ENCODE measurements around the gene TTC5.
A peak's percentile ranks its signal among the peaks of the same experiment; 100 is the strongest.

DNA sequence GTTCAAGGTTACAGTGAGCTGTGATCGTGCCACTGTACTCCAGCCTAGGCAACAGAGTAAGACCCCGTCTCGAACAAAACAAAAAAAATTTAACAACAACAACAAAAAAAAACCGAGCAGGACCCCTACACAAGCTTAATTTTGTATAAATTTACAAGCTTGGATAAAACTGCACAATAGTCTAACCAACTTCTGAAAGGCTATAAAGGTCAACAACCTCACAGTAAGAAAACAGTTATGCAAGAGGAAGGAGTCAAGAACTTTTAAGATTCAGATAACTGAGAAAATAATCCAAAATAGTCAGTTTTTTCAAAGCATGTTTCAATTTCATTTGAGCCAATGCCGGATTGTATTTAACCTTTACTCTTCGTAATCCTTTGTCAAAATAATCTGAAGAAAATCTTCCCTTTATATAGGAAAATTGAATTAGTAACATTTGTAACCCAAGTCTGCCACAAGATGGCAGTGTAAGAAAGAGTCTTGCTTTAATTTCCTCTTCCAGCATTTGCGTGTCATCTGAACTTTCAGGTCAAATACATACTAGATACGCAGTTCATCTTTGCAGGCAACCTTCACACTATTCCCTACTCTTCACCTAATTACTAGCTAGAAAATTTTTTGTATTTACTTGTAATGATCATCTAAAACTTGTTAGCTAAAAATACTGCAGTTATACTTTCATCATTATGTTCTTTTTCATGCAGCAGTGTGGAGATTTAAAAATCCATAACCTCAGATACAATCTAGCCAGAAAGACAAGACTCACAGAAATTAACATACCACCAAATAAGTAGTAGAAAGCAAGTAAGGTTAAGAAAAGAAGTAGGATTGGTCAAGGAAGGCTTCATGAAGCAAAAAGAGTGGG, 21.5 kb upstream of the TTC5 start:
- TF ChIP-seq, protein P1, sequence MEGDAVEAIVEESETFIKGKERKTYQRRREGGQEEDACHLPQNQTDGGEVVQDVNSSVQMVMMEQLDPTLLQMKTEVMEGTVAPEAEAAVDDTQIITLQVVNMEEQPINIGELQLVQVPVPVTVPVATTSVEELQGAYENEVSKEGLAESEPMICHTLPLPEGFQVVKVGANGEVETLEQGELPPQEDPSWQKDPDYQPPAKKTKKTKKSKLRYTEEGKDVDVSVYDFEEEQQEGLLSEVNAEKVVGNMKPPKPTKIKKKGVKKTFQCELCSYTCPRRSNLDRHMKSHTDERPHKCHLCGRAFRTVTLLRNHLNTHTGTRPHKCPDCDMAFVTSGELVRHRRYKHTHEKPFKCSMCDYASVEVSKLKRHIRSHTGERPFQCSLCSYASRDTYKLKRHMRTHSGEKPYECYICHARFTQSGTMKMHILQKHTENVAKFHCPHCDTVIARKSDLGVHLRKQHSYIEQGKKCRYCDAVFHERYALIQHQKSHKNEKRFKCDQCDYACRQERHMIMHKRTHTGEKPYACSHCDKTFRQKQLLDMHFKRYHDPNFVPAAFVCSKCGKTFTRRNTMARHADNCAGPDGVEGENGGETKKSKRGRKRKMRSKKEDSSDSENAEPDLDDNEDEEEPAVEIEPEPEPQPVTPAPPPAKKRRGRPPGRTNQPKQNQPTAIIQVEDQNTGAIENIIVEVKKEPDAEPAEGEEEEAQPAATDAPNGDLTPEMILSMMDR (IDR thresholded peaks at IDR 0.05), result peak; percentile 84
- TF ChIP-seq ZFX (IDR thresholded peaks at IDR 0.05; ENCODE audit: borderline replicate concordance), result no peak

All from 22Rv1 (cell line).